H1 (cell line): Measurements from ENCODE around the gene CACFD1. TPM values are rescaled to one million over a fixed set of nuclear protein-coding genes. Genes with fewer than 3 reads are reported as not detected.

Source experiments
- CTCF ChIA-PET: fragments of 300-600 bp; sonication (Branson Sonifier 250); formaldehyde crosslinking; loops from one replicate; lab custom pipeline; 2021; ENCODE audit not compliant: partially characterized antibody; lab: Charles Lee
- POLR2A ChIA-PET: fragments of 300-600 bp; sonication (Branson Sonifier 250); formaldehyde crosslinking; loops from one replicate; lab custom pipeline; 2021; ENCODE audit warnings: inconsistent platforms; ENCODE audit not compliant: partially characterized antibody; lab: Charles Lee
- DNase-seq, 2 experiments: peaks; one replicate each; pipeline versions ENCODE4 v3.0.0 to v3.0.0-alpha.2; 2010 to 2022; ENCODE audit warnings: low spot score in 2 of 2, low read depth in 1 of 2, mixed read lengths in 1 of 2
- FAIRE-seq: peaks from 2 replicates; lab custom pipeline; 2011; peaks lifted over from hg19 to GRCh38; lab: Jason Lieb, UNC
- H2AFZ ChIP-seq: 2 replicates; pipeline ENCODE4 v1.8.1; 2012; ENCODE audit warnings: low read length, inconsistent platforms
- H2AK5ac ChIP-seq: 2 replicates; pipeline ENCODE4 v1.6.1; 2013; ENCODE audit warnings: low read depth, low read length
- H2BK120ac ChIP-seq: replicated peaks from 2 replicates; pipeline ENCODE3; 2013; ENCODE audit warnings: low read depth, low read length, inconsistent platforms
- H2BK12ac ChIP-seq: 2 replicates; pipeline ENCODE4 v1.6.1; 2013; ENCODE audit warnings: low read depth, low read length
- H2BK15ac ChIP-seq: 2 replicates; pipeline ENCODE4 v1.6.1; 2013; ENCODE audit warnings: low read length
- H2BK20ac ChIP-seq: 2 replicates; pipeline ENCODE4 v1.6.1; 2013; ENCODE audit warnings: low read length
- H2BK5ac ChIP-seq: 2 replicates; pipeline ENCODE4 v1.6.1; 2013; ENCODE audit warnings: low read depth, low read length
- H3K14ac ChIP-seq: 2 replicates; pipeline ENCODE4 v1.6.1; 2013; ENCODE audit warnings: inconsistent platforms; ENCODE audit not compliant: insufficient read length
- H3K18ac ChIP-seq: 2 replicates; pipeline ENCODE4 v1.6.1; 2013; ENCODE audit warnings: low read length; ENCODE audit errors: extremely low read depth
- H3K23ac ChIP-seq: 2 replicates; pipeline ENCODE4 v1.6.1; 2013; ENCODE audit warnings: inconsistent platforms; ENCODE audit not compliant: insufficient read length
- H3K23me2 ChIP-seq: 2 replicates; pipeline ENCODE4 v1.6.1; 2013; ENCODE audit warnings: low read depth, low read length
- H3K27ac ChIP-seq: 2 replicates; pipeline ENCODE4 v1.6.1; 2011; ENCODE audit warnings: low read depth, low read length, inconsistent platforms
- H3K27me3 ChIP-seq, 4 experiments: replicated peaks in 1 of 4; 1 replicate in 1 of 4; 2 replicates in 3 of 4; pipeline versions ENCODE4 v1.6.1 to v1.8.1; 2011 to 2013; ENCODE audit warnings: low read length in 3 of 4, mild to moderate bottlenecking in 3 of 4, inconsistent platforms in 2 of 4, mixed read lengths in 2 of 4, moderate library complexity in 1 of 4; ENCODE audit not compliant: control insufficient read depth in 3 of 4, insufficient read depth in 3 of 4; ENCODE audit errors: extremely low read depth in 1 of 4
- H3K36me3 ChIP-seq, 4 experiments: 2 replicates each; pipeline versions ENCODE4 v1.6.1 to v1.8.1; 2011 to 2013; ENCODE audit warnings: mild to moderate bottlenecking in 4 of 4, low read length in 3 of 4, moderate library complexity in 2 of 4, control low read depth in 1 of 4, inconsistent platforms in 1 of 4; ENCODE audit not compliant: insufficient read depth in 4 of 4, control insufficient read depth in 2 of 4
- H3K4ac ChIP-seq: replicated peaks from 2 replicates; pipeline ENCODE3; 2013; ENCODE audit warnings: low read length, low read depth, mixed read lengths, inconsistent platforms; ENCODE audit not compliant: insufficient read length
- H3K4me1 ChIP-seq, 4 experiments: replicated peaks in 1 of 4; 1 replicate in 1 of 4; 2 replicates in 3 of 4; pipeline versions ENCODE4 v1.6.1 to v1.8.1; 2011 to 2013; ENCODE audit warnings: low read length in 3 of 4, inconsistent platforms in 2 of 4, mixed read lengths in 1 of 4; ENCODE audit not compliant: insufficient read depth in 4 of 4, control insufficient read depth in 3 of 4
- H3K4me2 ChIP-seq, 2 experiments: 2 replicates each; pipeline versions ENCODE4 v1.6.1 to v1.8.1; 2011 to 2013; ENCODE audit warnings: low read depth in 2 of 2, low read length in 2 of 2, control low read depth in 1 of 2, inconsistent platforms in 1 of 2, mild to moderate bottlenecking in 1 of 2; ENCODE audit not compliant: insufficient read depth in 1 of 2
- H3K4me3 ChIP-seq, 4 experiments: fragments of 200-600, 300-600 bp in 1 of 4; sonication (generic), shearing (Covaris generic), sonication (Bioruptor Twin) in 1 of 4; 2 replicates each; pipeline versions ENCODE4 v1.5.1 to v1.8.1; 2011 to 2016; ENCODE audit warnings: low read length in 4 of 4, low read depth in 3 of 4, control low read depth in 2 of 4, inconsistent platforms in 2 of 4, mild to moderate bottlenecking in 2 of 4, mixed read lengths in 1 of 4, moderate library complexity in 1 of 4; ENCODE audit not compliant: insufficient read depth in 2 of 4; ENCODE audit errors: extremely low read depth in 1 of 4
- H3K56ac ChIP-seq: replicated peaks from 2 replicates; pipeline ENCODE3; 2013; ENCODE audit warnings: low read depth, mild to moderate bottlenecking, mixed read lengths, low read length, inconsistent platforms; ENCODE audit not compliant: insufficient read length
- H3K79me1 ChIP-seq: 2 replicates; pipeline ENCODE4 v1.6.1; 2013; ENCODE audit warnings: low read depth, low read length, control low read depth
- H3K79me2 ChIP-seq, 2 experiments: 2 replicates each; pipeline versions ENCODE4 v1.6.1 to v1.8.1; 2012 to 2013; ENCODE audit warnings: low read length in 2 of 2, mild to moderate bottlenecking in 2 of 2, inconsistent platforms in 1 of 2; ENCODE audit not compliant: insufficient read depth in 2 of 2, control insufficient read depth in 1 of 2
- H3K9ac ChIP-seq, 4 experiments: replicated peaks in 1 of 4; 1 replicate in 1 of 4; 2 replicates in 3 of 4; pipeline versions ENCODE4 v1.6.1 to v1.8.1; 2011 to 2013; ENCODE audit warnings: low read depth in 3 of 4, low read length in 3 of 4, control low read depth in 2 of 4, mild to moderate bottlenecking in 2 of 4, moderate library complexity in 2 of 4, inconsistent platforms in 1 of 4; ENCODE audit errors: extremely low read depth in 1 of 4
- H3K9me3 ChIP-seq, 2 experiments: 2 replicates each; pipeline versions ENCODE4 v1.6.1 to v1.8.1; 2012 to 2013; ENCODE audit warnings: mild to moderate bottlenecking in 2 of 2, moderate library complexity in 2 of 2, control low read depth in 1 of 2, inconsistent platforms in 1 of 2, low read depth in 1 of 2, low read length in 1 of 2, mixed read lengths in 1 of 2; ENCODE audit not compliant: insufficient read depth in 2 of 2
- H4K20me1 ChIP-seq, 2 experiments: replicated peaks in 1 of 2; 2 replicates each; pipeline versions ENCODE3 to v1.8.1; 2011 to 2013; ENCODE audit warnings: inconsistent platforms in 2 of 2, low read length in 2 of 2, mild to moderate bottlenecking in 1 of 2; ENCODE audit not compliant: insufficient read depth in 2 of 2, control insufficient read depth in 1 of 2
- H4K5ac ChIP-seq: 2 replicates; pipeline ENCODE4 v1.6.1; 2013; ENCODE audit warnings: low read length, low read depth, mixed read lengths, inconsistent platforms; ENCODE audit not compliant: insufficient read length
- H4K8ac ChIP-seq: 2 replicates; pipeline ENCODE4 v1.8.0; 2013; ENCODE audit warnings: mild to moderate bottlenecking, moderate library complexity, low read length, inconsistent platforms; ENCODE audit not compliant: insufficient read depth; ENCODE audit errors: extremely low read depth
- H4K91ac ChIP-seq: replicated peaks from 2 replicates; pipeline ENCODE3; 2013; ENCODE audit warnings: low read length, mixed read lengths, inconsistent platforms; ENCODE audit not compliant: insufficient read length
- BCL11A ChIP-seq, 2 experiments: IDR thresholded peaks; one replicate each; pipeline ENCODE4 v1.6.1; 2011; ENCODE audit warnings: low read depth in 2 of 2, low read length in 2 of 2, mild to moderate bottlenecking in 2 of 2
- BRCA1 ChIP-seq: IDR thresholded peaks from 2 replicates; pipeline ENCODE4 v1.6.1; 2012; ENCODE audit warnings: low read depth, low read length, improper control_type of control experiment
- GTF2F1 ChIP-seq: IDR thresholded peaks from 2 replicates; pipeline ENCODE4 v1.6.1; 2012; ENCODE audit warnings: low read depth, low read length, improper control_type of control experiment, borderline replicate concordance
- KDM4A ChIP-seq: IDR thresholded peaks from one replicate; pipeline ENCODE4 v1.7.1; 2012; ENCODE audit warnings: low read depth, mild to moderate bottlenecking, moderate library complexity, low read length, inconsistent platforms; ENCODE audit not compliant: severe bottlenecking
- MAFK ChIP-seq: IDR thresholded peaks from 2 replicates; pipeline ENCODE4 v1.6.1; 2012; ENCODE audit warnings: low read depth, mild to moderate bottlenecking, improper control_type of control experiment, low read length
- MAX ChIP-seq: IDR thresholded peaks from 2 replicates; pipeline ENCODE4 v1.6.1; 2012; ENCODE audit warnings: inconsistent platforms
- PHF8 ChIP-seq: fragments of 200-600 bp; sonication (generic); conservative IDR thresholded peaks from 2 replicates; pipeline ENCODE4 v1.7.1; 2012; ENCODE audit warnings: low read depth, mild to moderate bottlenecking, inconsistent platforms, low read length, moderate library complexity
- POLR2A ChIP-seq, 2 experiments: IDR thresholded peaks; 1 replicate in 1 of 2; 2 replicates in 1 of 2; pipeline ENCODE4 v1.6.1; 2011; ENCODE audit warnings: low read depth in 2 of 2, low read length in 2 of 2, mild to moderate bottlenecking in 2 of 2; ENCODE audit errors: control extremely low read depth in 1 of 2
- POU5F1 ChIP-seq: IDR thresholded peaks from 2 replicates; pipeline ENCODE4 v1.6.1; 2011; ENCODE audit warnings: low read depth, mild to moderate bottlenecking, low read length, moderate library complexity
- RNF2 ChIP-seq: fragments of 200-900, 300-1000 bp; sonication (generic); IDR thresholded peaks from 2 replicates; pipeline ENCODE4 v1.7.1; 2016; ENCODE audit warnings: borderline replicate concordance, low read depth, mild to moderate bottlenecking, antibody characterized with exemption, low read length; ENCODE audit not compliant: poor library complexity, severe bottlenecking; ENCODE audit errors: missing control alignments
- SAP30 ChIP-seq: fragments of 300-600 bp; sonication (generic); IDR thresholded peaks from 2 replicates; pipeline ENCODE4 v1.7.1; 2012; ENCODE audit warnings: low read length, moderate library complexity, mild to moderate bottlenecking, inconsistent platforms; ENCODE audit not compliant: insufficient read depth, insufficient replicate concordance
- SIN3A ChIP-seq, 2 experiments: IDR thresholded peaks in 1 of 2; conservative IDR thresholded peaks in 1 of 2; 2 replicates each; pipeline ENCODE4 v1.6.1; 2011 to 2012; ENCODE audit warnings: low read length in 2 of 2, improper control_type of control experiment in 1 of 2, low read depth in 1 of 2, mild to moderate bottlenecking in 1 of 2
- SP2 ChIP-seq: IDR thresholded peaks from 2 replicates; pipeline ENCODE4 v1.6.1; 2012; ENCODE audit warnings: mild to moderate bottlenecking, low read length, inconsistent platforms
- WGBS, 2 experiments: shearing (Covaris generic) in 1 of 2; methylation state at CpG; one replicate each; pipeline versions ENCODE4 v1.1.6 to v1.1.7; 2013 to 2015; ENCODE audit warnings: low lambda C conversion rate in 2 of 2, mixed read lengths in 2 of 2, inconsistent platforms in 1 of 2, low coverage in 1 of 2, missing lambda C conversion rate in 1 of 2; ENCODE audit not compliant: insufficient replicate concordance in 2 of 2, insufficient coverage in 1 of 2, insufficient read length in 1 of 2; ENCODE audit errors: extremely low coverage in 1 of 2, missing lambda C conversion rate in 1 of 2; 5-methylcytosine and 5-hydroxymethylcytosine counted together
- polyA plus RNA-seq, 7 experiments: library from polyadenylated mRNA; depleted of rRNA in 3 of 7; stranded (reverse) in 5 of 7; unstranded in 2 of 7; fragments of >200 nt in 5 of 7; fragments of 200-250 nt in 2 of 7; gene quantifications; 1 replicate in 5 of 7; 2 replicates in 1 of 7; 4 replicates in 1 of 7; pipeline versions ENCODE4 v1.2.1 to v1.2.3, GENCODE V29; 2011 to 2013; ENCODE audit warnings: missing spikeins in 2 of 7, mixed read lengths in 2 of 7
- total RNA-seq: library from RNA; stranded (reverse); fragmentation: NEBNext Ultra II Directional; extraction: Animal tissue kit (Norgen Biotek cat#: 25700); gene quantifications from 2 replicates; pipeline ENCODE4 v1.2.1, GENCODE V29; 2021

The CACFD1 gene
- total and polyA plus RNA-seq, 2 of the 8 experiments (the other 6 are each of a cell fraction or from before 2014, with no cell fraction given), result 13.4 to 15.5 TPM

DNA sequence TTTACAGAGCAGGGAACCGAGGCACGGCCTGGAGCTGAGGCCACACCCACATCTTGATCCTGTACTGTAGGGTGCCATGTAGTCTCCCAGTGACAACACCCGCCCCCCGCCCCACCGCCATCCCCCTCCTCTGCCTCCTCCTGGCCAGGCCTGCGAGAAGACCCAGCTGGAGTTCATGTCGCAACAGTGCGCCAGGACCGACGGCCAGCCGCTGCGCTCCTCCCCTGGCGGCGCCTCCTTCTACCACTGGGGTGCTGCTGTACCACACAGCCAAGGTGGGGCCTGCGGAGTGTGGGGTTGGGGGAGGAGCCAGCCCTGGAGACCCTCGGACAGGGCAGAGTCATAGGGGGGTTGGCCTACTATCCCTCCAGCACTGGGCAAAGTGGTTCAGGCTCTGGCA, 23.1 kb upstream of the CACFD1 start:
- H3K79me1 ChIP-seq, result no peaks in the 10 kb centered on the region
- H2BK15ac ChIP-seq, result no peak overlapping the region
- no peak overlapping the region for H3K27ac ChIP-seq
- no peak overlapping the region for H2BK5ac ChIP-seq
- H3K36me3 ChIP-seq, result no peaks in the 10 kb centered on the region
- no peak overlapping the region for H3K23ac ChIP-seq
- no peaks in the 10 kb centered on the region for H3K4me1 ChIP-seq
- no peak overlapping the region for H3K14ac ChIP-seq
- no peak overlapping the region for H3K4ac ChIP-seq
- no peak overlapping the region for H2BK120ac ChIP-seq
- no peak overlapping the region for H3K4me2 ChIP-seq
- no peaks in the 10 kb centered on the region for H3K23me2 ChIP-seq
- no peak overlapping the region for H3K9ac ChIP-seq
- H3K9me3 ChIP-seq, result no peaks in the 10 kb centered on the region
- no peak for FAIRE-seq
- H2BK12ac ChIP-seq, result no peak overlapping the region
- no peaks in the 10 kb centered on the region for H3K27me3 ChIP-seq
- H4K91ac ChIP-seq, result no peak overlapping the region
- H2BK20ac ChIP-seq, result no peak overlapping the region
- no peaks in the 10 kb centered on the region for H3K79me2 ChIP-seq
- WGBS, 2 experiments, result 81% methylated on average over 7 of the region's 16 CpGs; no CpG with 5 or more reads in 1 of the 2 experiments
- H4K20me1 ChIP-seq, result peaks cover 0 to 2% of the 10 kb centered on the region in 2 experiments
- no peak overlapping the region for H4K8ac ChIP-seq
- H3K18ac ChIP-seq, result no peak overlapping the region
- no peak overlapping the region for H3K4me3 ChIP-seq
- no peak for DNase-seq
- CTCF ChIA-PET, result interaction anchor here (0.9 to 1.7 kb wide), 4 partner anchors 23 to 60 kb away, joined by 3 read pairs; partner anchors contain the start of gene CACFD1
- no peak overlapping the region for H3K56ac ChIP-seq
- no peak overlapping the region for H2AK5ac ChIP-seq
- no peak overlapping the region for H4K5ac ChIP-seq
- H2AFZ ChIP-seq, result no peak overlapping the region
- POLR2A ChIA-PET, result interaction anchor here (1.1 to 1.9 kb wide), 2 partner anchors 23 to 88 kb away, joined by 3 to 5 read pairs; partner anchors contain the start of genes CACFD1, MED22 and RPL7A
- TF ChIP-seq RNF2 (no peak), KDM4A (no peak), POU5F1 (no peak), PHF8 (no peak), BCL11A (IDR thresholded peaks at IDR 0.05; ENCODE audit: low read depth in 2 of 2, low read length in 2 of 2) (no peak), GTF2F1 (no peak), MAX (no peak), SIN3A (conservative IDR thresholded peaks at IDR 0.05 in 1 of 2, IDR thresholded peaks at IDR 0.05 in 1 of 2; ENCODE audit: low read depth in 1 of 2, low read length in 2 of 2) (no peak), SP2 (no peak), MAFK (no peak), BRCA1 (no peak), SAP30 (no peak), POLR2A (IDR thresholded peaks at IDR 0.05; ENCODE audit: control extremely low read depth in 1 of 2, low read depth in 2 of 2, low read length in 2 of 2) (no peak)
